C4-2B (cell line): Measurements from ENCODE around the gene SERPINE3.

Experiments used
- H3K27ac ChIP-seq: fragments of 450-650 bp; 2 replicates; pipeline ENCODE4 v1.5.1; 2017
- ZFX ChIP-seq: fragments of 450-650 bp; IDR thresholded peaks from 2 replicates; pipeline ENCODE4 v1.6.1; 2017
- TF ChIP-seq, protein P1 (sequence below): fragments of 450-650 bp; conservative IDR thresholded peaks from 2 replicates; pipeline ENCODE4 v1.5.1; 2017; ENCODE audit warnings: mild to moderate bottlenecking

SERPINE3 gene

DNA sequence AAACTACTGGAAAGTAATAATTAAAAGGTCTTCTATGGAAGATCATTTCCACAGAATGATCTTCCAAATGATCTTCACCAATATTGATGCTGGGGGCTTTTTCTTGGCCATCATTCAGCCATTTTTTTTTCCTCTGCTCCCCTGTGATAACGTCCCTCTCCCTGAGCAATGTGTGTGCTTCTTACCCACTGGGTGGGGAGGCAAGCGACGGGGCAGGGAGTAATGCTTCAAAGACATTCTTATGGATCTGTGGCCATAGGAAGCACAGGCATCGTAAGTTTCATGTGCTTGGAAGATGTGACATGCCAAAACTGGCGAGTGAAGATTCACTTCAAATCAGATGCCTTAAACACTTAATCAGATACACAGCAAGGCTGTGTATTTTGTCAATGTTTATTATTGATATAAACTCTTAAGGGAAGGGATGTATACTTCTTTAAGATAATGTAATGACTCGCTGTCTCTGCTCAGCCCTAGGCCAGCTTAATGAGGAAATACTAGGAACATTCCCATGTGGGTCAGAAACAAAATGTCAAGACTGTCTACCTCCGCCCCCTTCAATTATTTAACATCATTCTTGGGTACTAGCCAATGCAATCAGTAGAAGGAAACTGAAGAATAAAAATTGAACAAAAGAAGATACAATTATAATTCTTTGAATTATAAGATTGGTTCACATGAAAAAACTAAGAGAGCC, 34.1 kb upstream of the SERPINE3 start:
- no peak overlapping the region for H3K27ac ChIP-seq

DNA sequence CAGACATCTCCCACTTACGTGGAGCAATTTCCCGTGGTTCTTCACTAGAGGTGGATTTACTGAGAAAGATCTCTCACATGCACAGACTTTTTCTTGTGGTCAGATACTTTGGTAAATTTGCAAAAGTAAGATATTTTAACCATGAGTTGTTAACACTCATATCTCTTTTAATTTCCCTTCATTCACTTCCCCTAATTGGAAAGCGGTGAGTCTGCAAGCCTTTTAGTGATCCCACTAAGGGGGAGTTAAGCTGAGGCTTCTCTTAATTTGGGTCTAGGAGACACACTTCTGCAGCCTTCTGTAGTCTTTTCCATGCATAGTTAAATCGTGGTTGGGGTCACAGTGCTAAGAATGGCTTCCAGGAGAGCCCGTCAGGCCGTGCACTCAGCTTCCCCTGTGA, 30.7 kb upstream of the SERPINE3 start:
- no peak overlapping the region for H3K27ac ChIP-seq
- TF ChIP-seq ZFX, result no peak
- TF ChIP-seq, protein P1, sequence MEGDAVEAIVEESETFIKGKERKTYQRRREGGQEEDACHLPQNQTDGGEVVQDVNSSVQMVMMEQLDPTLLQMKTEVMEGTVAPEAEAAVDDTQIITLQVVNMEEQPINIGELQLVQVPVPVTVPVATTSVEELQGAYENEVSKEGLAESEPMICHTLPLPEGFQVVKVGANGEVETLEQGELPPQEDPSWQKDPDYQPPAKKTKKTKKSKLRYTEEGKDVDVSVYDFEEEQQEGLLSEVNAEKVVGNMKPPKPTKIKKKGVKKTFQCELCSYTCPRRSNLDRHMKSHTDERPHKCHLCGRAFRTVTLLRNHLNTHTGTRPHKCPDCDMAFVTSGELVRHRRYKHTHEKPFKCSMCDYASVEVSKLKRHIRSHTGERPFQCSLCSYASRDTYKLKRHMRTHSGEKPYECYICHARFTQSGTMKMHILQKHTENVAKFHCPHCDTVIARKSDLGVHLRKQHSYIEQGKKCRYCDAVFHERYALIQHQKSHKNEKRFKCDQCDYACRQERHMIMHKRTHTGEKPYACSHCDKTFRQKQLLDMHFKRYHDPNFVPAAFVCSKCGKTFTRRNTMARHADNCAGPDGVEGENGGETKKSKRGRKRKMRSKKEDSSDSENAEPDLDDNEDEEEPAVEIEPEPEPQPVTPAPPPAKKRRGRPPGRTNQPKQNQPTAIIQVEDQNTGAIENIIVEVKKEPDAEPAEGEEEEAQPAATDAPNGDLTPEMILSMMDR, result no peak

More for the DNA sequence above, 34.1 kb upstream of the SERPINE3 start:
- TF ChIP-seq ZFX, result no peak
- TF ChIP-seq, protein P1, result no peak

DNA sequence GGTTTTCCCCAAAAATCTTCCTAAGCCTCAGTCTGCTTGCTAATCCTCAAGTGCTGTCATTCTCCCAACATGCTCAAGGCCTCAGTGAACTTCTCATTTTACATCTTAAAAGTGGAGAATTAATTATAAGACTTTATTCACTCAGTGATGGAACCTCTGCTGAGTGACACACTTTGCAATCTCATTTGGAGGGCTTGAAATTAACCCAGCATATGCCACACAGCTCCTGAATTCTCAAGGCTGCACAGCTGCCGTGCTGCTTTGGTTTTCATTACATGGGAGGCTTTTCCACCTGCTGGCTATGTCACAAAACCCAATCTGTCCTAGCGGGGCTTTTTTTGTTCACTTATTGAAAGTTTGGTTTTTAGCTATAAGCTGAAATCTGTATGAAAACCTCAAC, 28.3 kb upstream of the SERPINE3 start:
- TF ChIP-seq ZFX, result no peak
- H3K27ac ChIP-seq, result no peak overlapping the region

DNA sequence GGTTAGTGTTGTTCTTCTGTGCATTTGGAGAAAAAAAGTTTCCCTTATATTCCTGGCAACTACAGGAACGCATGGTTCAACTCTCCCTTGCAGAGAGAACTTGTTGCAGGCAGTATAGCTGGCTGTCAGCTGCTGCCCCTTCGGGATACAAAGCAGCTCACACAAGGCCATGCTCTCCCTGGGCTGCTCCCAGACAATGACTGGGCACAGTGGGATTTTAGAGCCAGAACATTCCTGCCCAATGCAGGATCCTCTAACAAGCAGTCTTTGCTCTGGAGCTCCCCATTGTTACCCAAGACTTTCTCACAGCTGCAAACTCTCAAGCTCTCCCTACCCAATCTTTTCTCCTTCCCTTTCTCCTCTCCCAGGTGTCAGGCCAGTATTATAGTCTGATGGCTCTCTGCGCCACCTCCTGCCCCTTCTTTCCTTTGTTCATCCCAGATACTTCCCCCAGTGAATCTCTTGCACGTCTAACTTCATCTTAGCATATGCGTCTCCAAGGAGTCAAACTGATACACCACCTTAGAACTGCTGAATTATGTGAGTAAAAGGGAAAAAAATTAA, 27.5 kb upstream of the SERPINE3 start:
- TF ChIP-seq, protein P1, result no peak
- no peak for TF ChIP-seq ZFX
- H3K27ac ChIP-seq, result no peak overlapping the region

DNA sequence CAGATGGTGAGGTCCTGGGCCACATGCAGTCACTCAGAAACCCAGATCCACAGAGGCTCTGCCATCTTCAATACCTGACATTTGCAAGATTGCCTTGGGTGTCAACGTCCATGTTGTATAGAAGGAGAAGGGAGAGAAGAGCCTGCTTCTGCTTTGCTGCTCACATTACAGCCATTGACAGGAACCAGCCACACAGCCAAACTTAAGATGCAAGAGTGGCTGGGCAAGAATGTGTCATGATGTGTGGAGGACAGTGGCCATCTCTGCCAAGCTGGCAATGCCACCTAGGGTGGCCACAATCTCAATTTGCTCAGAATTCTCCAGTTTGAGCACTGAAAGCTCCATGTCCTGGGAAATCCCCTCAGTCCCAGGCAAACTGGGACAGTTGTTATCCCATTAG, 25.9 kb upstream of the SERPINE3 start:
- TF ChIP-seq, protein P1, result no peak
- no peak for TF ChIP-seq ZFX
- no peak overlapping the region for H3K27ac ChIP-seq

DNA sequence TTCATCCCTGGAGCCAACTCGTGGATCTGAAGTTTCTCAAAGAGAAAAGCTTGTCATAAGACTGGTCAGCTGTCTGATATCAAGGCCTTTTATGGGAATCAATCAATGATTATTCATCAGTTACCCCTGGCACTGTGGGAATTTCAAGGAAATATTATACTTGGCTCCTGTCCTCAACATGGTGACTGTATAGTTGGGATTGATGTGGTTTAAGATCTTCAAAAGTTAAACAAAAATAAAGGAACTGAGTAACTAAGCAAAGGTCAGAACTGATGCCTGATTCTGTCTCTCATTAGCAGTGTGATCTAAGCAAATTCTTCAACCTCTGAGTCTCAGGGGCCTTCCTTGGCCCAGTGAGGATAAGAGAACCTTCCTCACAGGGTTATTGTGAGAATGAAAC, 22.2 kb upstream of the SERPINE3 start:
- no peak overlapping the region for H3K27ac ChIP-seq
- TF ChIP-seq, protein P1, result no peak
- TF ChIP-seq ZFX, result no peak

DNA sequence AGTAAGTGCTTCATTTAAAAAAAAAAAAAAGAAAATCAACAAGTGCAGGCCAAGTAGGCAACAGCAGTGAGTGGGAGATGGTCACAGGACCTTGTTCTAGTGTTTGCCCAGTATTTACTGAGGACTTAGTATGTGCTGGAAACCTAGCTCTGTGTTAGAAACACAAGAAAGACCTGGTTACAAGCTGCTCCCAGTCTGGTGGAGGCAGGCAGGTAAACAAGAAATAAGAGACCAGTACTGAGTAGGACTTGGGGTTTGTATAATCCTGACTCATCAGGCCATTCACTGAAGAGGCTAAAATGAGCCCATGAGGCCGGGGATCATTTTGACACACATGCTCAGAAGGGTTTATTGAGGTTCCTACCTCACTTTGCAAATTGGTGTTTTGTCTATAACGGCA, 21.5 kb upstream of the SERPINE3 start:
- TF ChIP-seq, protein P1, result no peak
- TF ChIP-seq ZFX, result no peak
- no peak overlapping the region for H3K27ac ChIP-seq

DNA sequence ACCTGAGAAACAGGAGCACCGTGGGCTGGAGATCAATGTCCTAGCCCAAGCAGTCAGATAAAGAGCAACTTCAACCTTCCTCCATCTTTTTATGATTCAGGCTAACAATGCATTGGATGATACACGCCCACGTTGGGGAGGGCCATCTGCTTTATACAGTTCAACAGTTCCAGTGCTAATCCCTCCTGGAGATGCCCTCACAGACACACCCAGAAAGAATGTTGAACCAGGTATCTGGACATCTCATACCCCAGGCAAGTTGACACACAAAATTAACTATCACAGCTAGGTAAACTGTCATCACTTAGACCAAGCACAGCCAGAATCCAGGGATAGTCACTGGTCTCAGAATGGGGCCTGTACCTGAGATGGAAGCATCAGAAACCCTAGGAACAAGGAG, 20.6 kb upstream of the SERPINE3 start:
- TF ChIP-seq ZFX, result no peak
- TF ChIP-seq, protein P1, result no peak
- no peak overlapping the region for H3K27ac ChIP-seq
